ENCODE data around the gene OOSP1.

OOSP1 gene

DNA sequence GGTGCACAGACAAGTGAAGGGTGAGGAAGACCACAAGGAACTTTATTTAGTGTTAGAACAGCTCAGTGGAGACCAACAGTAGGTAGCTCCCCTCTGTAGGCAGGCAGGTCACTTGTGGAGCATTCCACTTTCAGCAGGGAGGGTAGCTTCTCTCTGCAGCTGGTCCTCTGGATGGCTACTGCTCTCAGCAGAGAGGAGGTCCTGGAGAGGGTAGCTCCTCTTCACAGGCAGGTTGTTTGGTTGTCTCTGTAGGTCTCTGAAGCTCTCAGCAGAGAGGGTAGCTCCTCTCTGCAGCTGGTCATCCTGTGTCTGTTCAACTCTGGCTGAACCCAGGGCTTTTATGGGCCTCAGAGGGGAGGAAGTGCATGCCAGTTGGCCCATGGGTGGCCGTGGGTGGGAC lies 6.5 kb upstream of the OOSP1 start:
- TF ChIP-seq, protein P1, sequence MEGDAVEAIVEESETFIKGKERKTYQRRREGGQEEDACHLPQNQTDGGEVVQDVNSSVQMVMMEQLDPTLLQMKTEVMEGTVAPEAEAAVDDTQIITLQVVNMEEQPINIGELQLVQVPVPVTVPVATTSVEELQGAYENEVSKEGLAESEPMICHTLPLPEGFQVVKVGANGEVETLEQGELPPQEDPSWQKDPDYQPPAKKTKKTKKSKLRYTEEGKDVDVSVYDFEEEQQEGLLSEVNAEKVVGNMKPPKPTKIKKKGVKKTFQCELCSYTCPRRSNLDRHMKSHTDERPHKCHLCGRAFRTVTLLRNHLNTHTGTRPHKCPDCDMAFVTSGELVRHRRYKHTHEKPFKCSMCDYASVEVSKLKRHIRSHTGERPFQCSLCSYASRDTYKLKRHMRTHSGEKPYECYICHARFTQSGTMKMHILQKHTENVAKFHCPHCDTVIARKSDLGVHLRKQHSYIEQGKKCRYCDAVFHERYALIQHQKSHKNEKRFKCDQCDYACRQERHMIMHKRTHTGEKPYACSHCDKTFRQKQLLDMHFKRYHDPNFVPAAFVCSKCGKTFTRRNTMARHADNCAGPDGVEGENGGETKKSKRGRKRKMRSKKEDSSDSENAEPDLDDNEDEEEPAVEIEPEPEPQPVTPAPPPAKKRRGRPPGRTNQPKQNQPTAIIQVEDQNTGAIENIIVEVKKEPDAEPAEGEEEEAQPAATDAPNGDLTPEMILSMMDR (IDR thresholded peaks at IDR 0.05): no peak
- Histone ChIP-seq H3K9me3 (peaks cover 24% of the 10 kb centered on the region), H3K4me1 (ENCODE audit: control insufficient read depth in 1 of 2, insufficient read depth in 1 of 2, low read depth in 1 of 2, low read length in 1 of 2) (no peaks in the 10 kb centered on the region), H3K4me3 (ENCODE audit: low read depth in 1 of 2, low read length in 1 of 2) (no peak overlapping the region), H3K27me3 (no peaks in the 10 kb centered on the region), H3K27ac (no peak overlapping the region), H3K36me3 (no peaks in the 10 kb centered on the region)

DNA sequence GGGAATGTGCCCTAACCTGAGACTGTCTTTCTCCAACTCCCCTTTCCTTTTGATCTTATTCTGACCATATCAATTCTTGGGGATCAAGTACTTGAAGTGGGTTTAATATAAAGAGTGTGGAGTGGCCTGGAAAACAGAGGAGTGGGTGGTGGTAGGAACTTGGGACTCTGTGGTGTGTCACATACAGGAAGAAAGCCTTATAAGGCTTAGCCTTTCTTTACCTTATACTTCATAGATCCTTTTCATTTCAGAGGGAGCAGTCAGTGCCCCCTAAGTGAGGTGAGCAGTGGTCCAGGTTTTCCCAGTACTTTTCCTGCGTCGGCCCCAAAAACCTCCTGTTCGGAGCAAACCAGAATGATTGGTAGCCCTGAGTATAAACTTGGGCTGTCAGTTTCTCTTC lies 486 bp downstream of the OOSP1 start:
- no peak overlapping the region for H3K4me3 ChIP-seq (ENCODE audit: low read depth in 1 of 2, low read length in 1 of 2)
- no peaks in the 10 kb centered on the region for H3K4me1 ChIP-seq (ENCODE audit: control insufficient read depth in 1 of 2, insufficient read depth in 1 of 2, low read depth in 1 of 2, low read length in 1 of 2)
- no peaks in the 10 kb centered on the region for H3K27me3 ChIP-seq
- no peaks in the 10 kb centered on the region for H3K36me3 ChIP-seq
- no peaks in the 10 kb centered on the region for H3K9me3 ChIP-seq
- TF ChIP-seq, protein P1 (IDR thresholded peaks at IDR 0.05): no peak
- no peak overlapping the region for H3K27ac ChIP-seq

DNA sequence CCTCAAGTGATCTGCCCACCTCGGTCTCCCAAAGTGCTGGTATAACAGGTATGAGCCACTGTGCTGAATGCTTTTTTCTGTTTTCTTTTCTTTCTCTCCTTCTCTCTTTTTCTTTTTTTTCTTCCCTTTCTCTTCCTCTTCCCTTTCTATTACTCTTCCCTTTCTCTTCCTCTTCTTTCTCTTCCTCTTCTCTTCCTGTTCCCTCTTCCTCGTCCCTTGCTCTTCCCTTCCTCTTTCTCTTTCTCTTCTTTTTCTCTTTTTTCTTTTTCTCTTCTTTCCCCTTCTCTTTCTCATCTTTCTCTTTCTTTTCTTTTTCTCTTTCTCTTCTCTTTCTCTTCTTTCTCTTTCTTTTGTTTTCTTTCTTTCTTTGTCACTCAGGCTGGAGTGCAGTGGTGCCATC lies 1.2 kb downstream of the OOSP1 start:
- Histone ChIP-seq H3K9me3 (no peaks in the 10 kb centered on the region), H3K4me1 (ENCODE audit: control insufficient read depth in 1 of 2, insufficient read depth in 1 of 2, low read depth in 1 of 2, low read length in 1 of 2) (no peaks in the 10 kb centered on the region), H3K36me3 (no peaks in the 10 kb centered on the region), H3K27me3 (no peaks in the 10 kb centered on the region), H3K4me3 (ENCODE audit: low read depth in 1 of 2, low read length in 1 of 2) (no peak overlapping the region), H3K27ac (no peak overlapping the region)
- TF ChIP-seq, protein P1 (IDR thresholded peaks at IDR 0.05): no peak

DNA sequence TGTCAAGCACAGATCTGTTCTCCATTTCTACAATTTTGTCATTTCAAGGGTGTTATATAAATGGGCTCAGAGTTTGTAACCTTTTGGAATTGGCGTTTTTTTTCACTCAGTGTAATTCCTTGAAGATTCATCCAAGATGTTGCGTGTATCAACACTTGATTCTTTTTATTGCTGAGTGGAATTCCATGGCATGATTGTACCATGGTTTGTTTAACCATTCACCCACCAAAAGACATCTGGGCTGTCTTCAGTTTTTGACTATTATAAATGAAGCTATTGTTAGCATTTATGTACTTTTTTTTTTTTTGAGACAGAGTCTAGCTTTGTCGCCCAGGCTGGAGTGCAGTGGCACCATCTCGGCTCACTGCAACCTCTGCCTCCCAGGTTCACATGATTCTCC lies 2.9 kb downstream of the OOSP1 start:
- H3K4me1 ChIP-seq (ENCODE audit: control insufficient read depth in 1 of 2, insufficient read depth in 1 of 2, low read depth in 1 of 2, low read length in 1 of 2): peaks cover 0 to 4% of the 10 kb centered on the region in 2 experiments
- no peak overlapping the region for H3K4me3 ChIP-seq (ENCODE audit: low read depth in 1 of 2, low read length in 1 of 2)
- no peaks in the 10 kb centered on the region for H3K9me3 ChIP-seq
- H3K36me3 ChIP-seq: no peaks in the 10 kb centered on the region
- H3K27ac ChIP-seq: no peak overlapping the region
- TF ChIP-seq, protein P1 (IDR thresholded peaks at IDR 0.05): no peak
- no peaks in the 10 kb centered on the region for H3K27me3 ChIP-seq

DNA sequence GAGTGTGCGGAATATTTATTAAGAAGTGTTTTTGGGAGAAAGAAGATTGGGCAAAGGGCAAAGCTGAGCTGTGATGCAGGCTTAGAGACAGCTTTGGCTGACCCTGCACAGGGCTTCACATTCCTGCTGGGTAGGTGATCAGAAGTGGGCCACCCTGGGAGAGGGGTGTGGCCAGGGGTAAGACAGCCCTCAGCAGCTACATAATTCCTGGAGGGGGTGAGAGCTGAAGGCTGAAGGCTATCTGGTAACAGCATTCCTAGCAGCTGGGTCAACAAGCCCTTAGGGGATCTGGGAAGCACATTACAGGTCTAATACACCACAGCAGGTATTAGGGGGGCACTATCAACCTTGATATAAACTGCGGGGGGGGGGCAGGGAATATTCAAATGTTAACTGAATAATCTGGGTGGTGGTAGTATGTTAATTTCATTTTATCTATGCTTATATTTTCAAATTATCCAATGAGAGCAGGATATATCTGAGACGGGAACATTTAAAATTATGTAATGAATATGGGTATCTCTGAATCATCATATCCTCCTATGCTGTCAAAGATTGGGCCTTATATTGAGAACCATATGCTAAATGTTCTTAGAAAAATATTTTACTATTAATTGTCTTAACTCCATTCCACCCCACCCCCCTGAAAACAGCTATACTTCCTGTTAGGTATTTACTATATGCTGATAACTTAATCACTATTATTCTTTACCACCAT lies 5.9 kb downstream of the OOSP1 start:
- Histone ChIP-seq H3K4me3 (ENCODE audit: low read depth in 1 of 2, low read length in 1 of 2) (no peak overlapping the region), H3K27me3 (no peaks in the 10 kb centered on the region), H3K4me1 (ENCODE audit: control insufficient read depth in 1 of 2, insufficient read depth in 1 of 2, low read depth in 1 of 2, low read length in 1 of 2) (peaks cover 0 to 4% of the 10 kb centered on the region in 2 experiments), H3K9me3 (no peaks in the 10 kb centered on the region), H3K36me3 (no peaks in the 10 kb centered on the region), H3K27ac (no peak overlapping the region)
- TF ChIP-seq, protein P1 (IDR thresholded peaks at IDR 0.05): no peak
